Esophagus muscularis mucosa (tissue), 4 donors: ENCODE results near the gene GTF3C1. TPM values are rescaled to one million over a fixed set of nuclear protein-coding genes. Genes with fewer than 3 reads are reported as not detected.

ENCODE experiments used
- DNase-seq: peaks from one replicate; pipeline ENCODE4 v3.0.0-alpha.2; 2017; ENCODE audit errors: extremely low spot score
- H3K27ac ChIP-seq, 4 donors: fragments of 200-600 bp; sonication (generic); replicated peaks in 1 of 4; 1 replicate in 3 of 4; 2 replicates in 1 of 4; pipeline ENCODE4 v1.5.1; 2016 to 2019; ENCODE audit warnings: mild to moderate bottlenecking in 1 of 4
- H3K27me3 ChIP-seq, 4 donors: fragments of 200-600 bp; sonication (generic); one replicate each; pipeline versions ENCODE4 v1.5.1 to v1.6.0; 2016 to 2019
- H3K36me3 ChIP-seq, 4 donors: fragments of 200-600 bp; sonication (generic); one replicate each; pipeline ENCODE4 v1.5.1; 2016 to 2019
- H3K4me1 ChIP-seq, 4 donors: fragments of 200-600 bp; sonication (generic); one replicate each; pipeline ENCODE4 v1.5.1; 2016 to 2019
- H3K4me3 ChIP-seq, 4 donors: fragments of 200-600 bp; sonication (generic); 1 replicate in 2 of 4; 2 replicates in 2 of 4; pipeline ENCODE4 v1.5.1; 2016 to 2019; ENCODE audit warnings: mild to moderate bottlenecking in 4 of 4, moderate library complexity in 1 of 4
- H3K9me3 ChIP-seq, 4 donors: fragments of 200-600 bp; sonication (generic); 1 replicate in 3 of 4; 2 replicates in 1 of 4; pipeline ENCODE4 v1.5.1; 2016 to 2019
- EP300 ChIP-seq: sonication (generic); formaldehyde crosslinking; IDR thresholded peaks from one replicate; pipeline ENCODE4 v1.6.1; 2017; ENCODE audit warnings: antibody characterized with exemption
- POLR2A ChIP-seq: fragments of 450-650 bp; IDR thresholded peaks from one replicate; pipeline ENCODE4 v1.6.1; 2017; ENCODE audit warnings: antibody characterized with exemption, moderate library complexity, mild to moderate bottlenecking, low read depth
- POLR2AphosphoS5 ChIP-seq, 2 donors: sonication (generic); formaldehyde crosslinking; IDR thresholded peaks; one replicate each; pipeline ENCODE4 v1.6.1; 2017; ENCODE audit warnings: antibody characterized with exemption in 2 of 2
- WGBS: methylation state at CpG from one replicate; pipeline ENCODE4 v1.1.5; 2018; 5-methylcytosine and 5-hydroxymethylcytosine counted together
- intact Hi-C: fragments of 100-400 bp; cut with DNase I; formaldehyde crosslinking; loops from one replicate; pipeline ENCODE4 v1.15.1; 2023
- total RNA-seq, 4 donors: library from RNA; depleted of rRNA; stranded (reverse); fragments of >200 nt; gene quantifications; one replicate each; pipeline versions ENCODE4 v1.1.0 to v1.2.1, GENCODE V29; 2016
- TF ChIP-seq, protein P1 (sequence below), 3 experiments: fragments of 200-600 bp in 2 of 3; fragments of 450-650 bp in 1 of 3; sonication (generic) in 2 of 3; IDR thresholded peaks; one replicate each; pipeline ENCODE4 v1.5.1; 2017 to 2019; ENCODE audit warnings: antibody characterized with exemption in 3 of 3, mild to moderate bottlenecking in 2 of 3, moderate library complexity in 1 of 3

Gene GTF3C1
- total RNA-seq, 4 donors from 2014 or later, result 37.6 to 65.4 (median 54.8) TPM

DNA sequence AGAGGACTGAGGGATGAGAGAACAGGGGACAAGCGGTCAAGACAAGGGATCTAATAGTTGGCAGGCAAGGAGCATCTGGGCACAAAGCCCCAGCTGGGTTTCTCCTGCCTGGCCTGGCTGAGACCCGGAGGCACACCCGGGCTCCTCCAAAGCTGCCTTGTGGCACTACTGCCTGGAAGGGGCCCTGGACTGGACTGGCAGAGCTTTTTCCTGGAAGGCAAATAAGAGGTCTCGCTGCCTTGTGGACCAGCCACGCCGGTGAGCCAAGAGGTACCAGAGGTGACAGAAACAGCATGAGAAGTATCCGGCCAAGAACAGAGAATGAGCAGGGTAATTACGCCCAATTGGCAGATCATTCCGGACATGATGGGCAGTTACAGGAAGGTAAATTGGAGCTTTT lies 64.6 kb downstream of the GTF3C1 start:
- 93% methylated on average over 9 of the region's 9 CpGs for WGBS
- no peaks in the 10 kb centered on the region for H3K27me3 ChIP-seq
- H3K36me3 ChIP-seq, result peaks cover 97 to 100% (median 100%) of the 10 kb centered on the region in 4 donors
- DNase-seq, result no peak
- H3K4me3 ChIP-seq, result no peak overlapping the region
- no peaks in the 10 kb centered on the region for H3K4me1 ChIP-seq
- no peak for TF ChIP-seq POLR2AphosphoS5 (IDR thresholded peaks at IDR 0.05)
- no peak for TF ChIP-seq POLR2A
- TF ChIP-seq, protein P1, sequence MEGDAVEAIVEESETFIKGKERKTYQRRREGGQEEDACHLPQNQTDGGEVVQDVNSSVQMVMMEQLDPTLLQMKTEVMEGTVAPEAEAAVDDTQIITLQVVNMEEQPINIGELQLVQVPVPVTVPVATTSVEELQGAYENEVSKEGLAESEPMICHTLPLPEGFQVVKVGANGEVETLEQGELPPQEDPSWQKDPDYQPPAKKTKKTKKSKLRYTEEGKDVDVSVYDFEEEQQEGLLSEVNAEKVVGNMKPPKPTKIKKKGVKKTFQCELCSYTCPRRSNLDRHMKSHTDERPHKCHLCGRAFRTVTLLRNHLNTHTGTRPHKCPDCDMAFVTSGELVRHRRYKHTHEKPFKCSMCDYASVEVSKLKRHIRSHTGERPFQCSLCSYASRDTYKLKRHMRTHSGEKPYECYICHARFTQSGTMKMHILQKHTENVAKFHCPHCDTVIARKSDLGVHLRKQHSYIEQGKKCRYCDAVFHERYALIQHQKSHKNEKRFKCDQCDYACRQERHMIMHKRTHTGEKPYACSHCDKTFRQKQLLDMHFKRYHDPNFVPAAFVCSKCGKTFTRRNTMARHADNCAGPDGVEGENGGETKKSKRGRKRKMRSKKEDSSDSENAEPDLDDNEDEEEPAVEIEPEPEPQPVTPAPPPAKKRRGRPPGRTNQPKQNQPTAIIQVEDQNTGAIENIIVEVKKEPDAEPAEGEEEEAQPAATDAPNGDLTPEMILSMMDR (IDR thresholded peaks at IDR 0.05), result no peak
- TF ChIP-seq EP300, result no peak
- no peaks in the 10 kb centered on the region for H3K9me3 ChIP-seq
- intact Hi-C loops, result no loop called here
- H3K27ac ChIP-seq, result no peak overlapping the region

- H3K4me3 ChIP-seq, result no peak overlapping the region
- H3K27ac ChIP-seq, result no peak overlapping the region
- no peak for DNase-seq
- no peaks in the 10 kb centered on the region for H3K27me3 ChIP-seq
- WGBS, result 94% methylated on average over 4 of the region's 5 CpGs
- H3K9me3 ChIP-seq, result no peaks in the 10 kb centered on the region
- TF ChIP-seq POLR2A (no peak), EP300 (no peak), POLR2AphosphoS5 (IDR thresholded peaks at IDR 0.05) (no peak)
- TF ChIP-seq, protein P1 (IDR thresholded peaks at IDR 0.05), result no peak
- intact Hi-C loops, result no loop called here
- H3K36me3 ChIP-seq, result peaks cover 85 to 100% (median 95%) of the 10 kb centered on the region in 4 donors
- no peaks in the 10 kb centered on the region for H3K4me1 ChIP-seq
Observed at GRCh38 chr16:27483624-27484023, 66.1 kb downstream of the GTF3C1 start.

DNA sequence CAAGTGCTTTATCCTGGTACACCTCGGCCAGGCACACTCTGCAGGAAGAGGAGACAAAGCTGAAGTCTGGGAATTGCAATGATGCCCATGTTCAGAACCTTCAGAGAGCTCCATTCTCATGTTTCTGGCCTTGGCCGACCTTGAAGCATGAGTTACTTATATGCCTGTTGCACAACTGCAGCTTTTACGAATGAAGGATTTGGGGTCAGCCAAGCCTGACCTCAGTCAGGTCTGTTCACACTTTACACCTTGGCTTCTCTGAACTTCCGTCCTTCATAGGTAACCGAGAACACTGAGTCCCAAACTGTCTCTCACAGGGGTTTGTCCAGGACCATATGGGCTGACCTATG lies 66.7 kb downstream of the GTF3C1 start:
- H3K27ac ChIP-seq, result no peak overlapping the region
- WGBS, result 92% methylated on average over 5 of the region's 5 CpGs
- no peak for DNase-seq
- H3K27me3 ChIP-seq, result no peaks in the 10 kb centered on the region
- H3K9me3 ChIP-seq, result no peaks in the 10 kb centered on the region
- TF ChIP-seq POLR2A (no peak), POLR2AphosphoS5 (IDR thresholded peaks at IDR 0.05) (no peak), EP300 (no peak)
- TF ChIP-seq, protein P1 (IDR thresholded peaks at IDR 0.05), result no peak
- no peak overlapping the region for H3K4me3 ChIP-seq
- no peaks in the 10 kb centered on the region for H3K4me1 ChIP-seq
- peaks cover 85 to 100% (median 95%) of the 10 kb centered on the region in 4 donors for H3K36me3 ChIP-seq
- intact Hi-C loops, result no loop called here

DNA sequence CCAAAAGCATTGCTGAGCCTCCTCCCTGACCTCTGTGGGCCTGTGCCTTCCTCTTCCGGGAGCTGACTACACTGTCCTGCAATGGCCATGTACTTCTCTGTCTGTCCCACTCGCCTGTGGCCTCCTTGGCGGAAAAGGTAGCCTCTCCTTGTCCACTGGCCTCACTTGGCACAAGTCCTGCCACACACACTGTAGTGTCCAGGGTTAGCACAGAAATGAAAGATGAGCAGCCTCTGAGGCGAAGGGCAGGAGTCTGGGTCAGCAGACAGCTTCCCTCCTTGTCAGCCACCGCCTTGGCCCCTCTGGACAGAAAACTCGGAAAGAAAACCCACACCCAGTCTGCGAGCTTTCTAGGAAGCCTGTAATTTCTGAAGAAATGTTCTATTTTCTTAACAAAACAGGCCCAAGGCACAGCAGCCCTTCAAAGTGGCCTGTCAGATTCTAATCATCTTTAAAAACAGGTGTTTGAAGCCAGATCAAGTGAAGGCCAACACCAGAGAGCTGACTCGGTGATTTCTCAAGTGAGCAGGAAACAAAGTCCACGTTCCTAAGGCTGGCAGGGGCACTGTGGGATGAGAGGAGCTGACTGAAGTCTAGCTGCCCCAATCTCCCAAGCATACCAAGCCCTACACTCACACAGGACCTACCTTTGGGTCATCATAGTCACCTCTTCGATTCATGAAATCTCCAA lies 67.2 kb downstream of the GTF3C1 start:
- H3K4me1 ChIP-seq, result no peaks in the 10 kb centered on the region
- TF ChIP-seq POLR2AphosphoS5 (IDR thresholded peaks at IDR 0.05) (no peak), EP300 (no peak), POLR2A (no peak)
- TF ChIP-seq, protein P1 (IDR thresholded peaks at IDR 0.05), result no peak
- H3K36me3 ChIP-seq, result peaks cover 85 to 100% (median 95%) of the 10 kb centered on the region in 4 donors
- DNase-seq, result no peak
- H3K27me3 ChIP-seq, result no peaks in the 10 kb centered on the region
- H3K9me3 ChIP-seq, result no peaks in the 10 kb centered on the region
- intact Hi-C loops, result no loop called here
- no peak overlapping the region for H3K27ac ChIP-seq
- 91% methylated on average over 10 of the region's 10 CpGs for WGBS
- H3K4me3 ChIP-seq, result no peak overlapping the region
